ENCODE measurements around the gene PABPC1L2B. TPM values are rescaled to one million over a fixed set of nuclear protein-coding genes. Genes with fewer than 3 reads are reported as not detected.
"Not testable (repeated sequence)": the region's sequence is repeated elsewhere in the genome, so short reads cannot be mapped to it uniquely, and the experiment has no call there.

The PABPC1L2B gene
- total RNA-seq, 2 experiments from 2014 or later: not detected

DNA sequence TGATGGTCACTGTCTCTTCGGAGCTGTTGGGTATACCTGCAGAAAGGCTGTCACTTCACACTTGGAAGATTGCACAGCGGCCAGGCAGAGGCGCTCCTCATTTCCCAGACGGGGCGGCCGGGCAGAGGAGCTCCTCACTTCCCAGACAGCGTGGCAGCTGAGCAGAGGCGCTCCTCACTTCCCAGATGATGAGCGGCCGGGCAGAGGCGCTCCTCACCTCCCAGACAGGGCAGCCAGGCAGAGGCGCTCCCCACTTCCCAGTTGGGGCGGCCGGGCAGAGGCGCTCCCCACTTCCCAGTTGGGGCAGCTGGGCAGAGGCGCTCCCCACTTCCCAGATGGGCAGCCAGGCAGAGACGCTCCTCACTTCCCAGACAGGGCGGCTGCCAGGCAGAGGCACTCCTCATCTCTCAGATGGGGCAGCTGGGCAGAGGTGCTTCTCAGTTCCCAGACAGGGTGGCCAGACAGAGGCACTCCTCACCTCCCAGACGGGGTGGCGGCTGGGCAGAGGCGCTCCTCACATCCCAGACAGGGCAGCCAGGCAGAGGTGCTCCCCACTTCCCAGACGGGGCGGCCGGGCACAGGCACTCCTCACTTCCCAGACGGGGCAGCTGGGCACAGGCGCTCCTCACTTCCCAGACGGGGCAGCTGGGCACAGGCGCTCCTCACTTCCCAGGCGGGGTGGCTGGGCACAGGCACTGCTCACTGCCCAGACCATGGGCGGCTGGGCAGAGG lies 18.8 kb downstream of the PABPC1L2B start:
- H4K20me1 ChIP-seq (ENCODE audit: insufficient read depth, low read length): no peaks in the 10 kb centered on the region
- no peak overlapping the region for H2AFZ ChIP-seq (ENCODE audit: low read length)
- ChIA-PET POLR2A (no interaction called here), CTCF (ENCODE audit: unreplicated experiment) (no interaction called here)
- no peaks in the 10 kb centered on the region for H3K4me1 ChIP-seq (ENCODE audit: insufficient read depth, low read length, poor library complexity, severe bottlenecking)
- no peaks in the 10 kb centered on the region for H3K9me2 ChIP-seq (ENCODE audit: insufficient read depth, low read length)
- DNase-seq (ENCODE audit: low spot score): no peak
- no peak overlapping the region for H3K4me3 ChIP-seq (ENCODE audit: low read depth, low read length, poor library complexity, severe bottlenecking)
- H3K36me3 ChIP-seq (ENCODE audit: insufficient read depth, low read length): no peaks in the 10 kb centered on the region
- no peaks in the 10 kb centered on the region for H3K9me3 ChIP-seq (ENCODE audit: low read length)
- no peak overlapping the region for H3K27ac ChIP-seq (ENCODE audit: low read depth, low read length, poor library complexity, severe bottlenecking)
- intact Hi-C loops (cut with micrococcal nuclease; ENCODE audit: unreplicated experiment): no loop called here
- BruUV-seq (replicated peaks): no TSS peak
- H3K79me2 ChIP-seq (ENCODE audit: insufficient read depth, low read depth, low read length): no peaks in the 10 kb centered on the region
- H3K4me2 ChIP-seq (ENCODE audit: low read length): no peak overlapping the region
- TF ChIP-seq, protein P1, sequence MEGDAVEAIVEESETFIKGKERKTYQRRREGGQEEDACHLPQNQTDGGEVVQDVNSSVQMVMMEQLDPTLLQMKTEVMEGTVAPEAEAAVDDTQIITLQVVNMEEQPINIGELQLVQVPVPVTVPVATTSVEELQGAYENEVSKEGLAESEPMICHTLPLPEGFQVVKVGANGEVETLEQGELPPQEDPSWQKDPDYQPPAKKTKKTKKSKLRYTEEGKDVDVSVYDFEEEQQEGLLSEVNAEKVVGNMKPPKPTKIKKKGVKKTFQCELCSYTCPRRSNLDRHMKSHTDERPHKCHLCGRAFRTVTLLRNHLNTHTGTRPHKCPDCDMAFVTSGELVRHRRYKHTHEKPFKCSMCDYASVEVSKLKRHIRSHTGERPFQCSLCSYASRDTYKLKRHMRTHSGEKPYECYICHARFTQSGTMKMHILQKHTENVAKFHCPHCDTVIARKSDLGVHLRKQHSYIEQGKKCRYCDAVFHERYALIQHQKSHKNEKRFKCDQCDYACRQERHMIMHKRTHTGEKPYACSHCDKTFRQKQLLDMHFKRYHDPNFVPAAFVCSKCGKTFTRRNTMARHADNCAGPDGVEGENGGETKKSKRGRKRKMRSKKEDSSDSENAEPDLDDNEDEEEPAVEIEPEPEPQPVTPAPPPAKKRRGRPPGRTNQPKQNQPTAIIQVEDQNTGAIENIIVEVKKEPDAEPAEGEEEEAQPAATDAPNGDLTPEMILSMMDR (conservative IDR thresholded peaks at IDR 0.05; ENCODE audit: low read length): no peak
- TF ChIP-seq EZH2phosphoT487 (IDR thresholded peaks at IDR 0.05; ENCODE audit: borderline replicate concordance, low read depth, low read length): no peak

DNA sequence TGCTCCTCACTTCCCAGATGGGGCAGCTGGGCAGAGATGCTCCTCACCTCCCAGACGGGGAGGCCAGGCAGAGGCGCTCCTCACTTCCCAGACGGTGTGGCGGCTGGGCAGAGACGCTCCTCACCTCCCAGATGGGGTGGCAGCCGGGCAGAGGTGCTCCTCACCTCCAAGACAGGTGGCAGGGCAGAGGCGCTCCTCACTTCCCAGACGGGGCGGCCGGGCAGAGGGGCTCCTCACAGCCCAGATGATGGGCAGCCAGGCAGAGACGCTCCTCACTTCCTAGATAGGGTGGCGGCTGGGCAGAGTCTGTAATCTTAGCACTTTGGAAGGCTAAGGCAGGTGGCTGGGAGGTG lies 19.3 kb downstream of the PABPC1L2B start:
- CTCF ChIA-PET (ENCODE audit: unreplicated experiment): not testable (repeated sequence)

GRCh38 chrX:73028876-73029275 lies 26.1 kb downstream of the PABPC1L2B start:
- ChIA-PET CTCF (ENCODE audit: unreplicated experiment) (no interaction called here), POLR2A (no interaction called here)
- Histone ChIP-seq H3K4me2 (ENCODE audit: low read length) (no peak overlapping the region), H3K4me3 (ENCODE audit: low read depth, low read length, poor library complexity, severe bottlenecking) (no peak overlapping the region), H3K9me3 (ENCODE audit: low read length) (no peaks in the 10 kb centered on the region), H3K79me2 (ENCODE audit: insufficient read depth, low read depth, low read length) (no peaks in the 10 kb centered on the region), H3K27ac (ENCODE audit: low read depth, low read length, poor library complexity, severe bottlenecking) (no peak overlapping the region), H3K36me3 (ENCODE audit: insufficient read depth, low read length) (no peaks in the 10 kb centered on the region), H3K9me2 (ENCODE audit: insufficient read depth, low read length) (no peaks in the 10 kb centered on the region), H2AFZ (ENCODE audit: low read length) (no peak overlapping the region), H3K4me1 (ENCODE audit: insufficient read depth, low read length, poor library complexity, severe bottlenecking) (no peaks in the 10 kb centered on the region), H4K20me1 (ENCODE audit: insufficient read depth, low read length) (no peaks in the 10 kb centered on the region)
- DNase-seq (ENCODE audit: low spot score): no peak
- TF ChIP-seq, protein P1 (conservative IDR thresholded peaks at IDR 0.05; ENCODE audit: low read length): no peak
- TF ChIP-seq EZH2phosphoT487 (IDR thresholded peaks at IDR 0.05; ENCODE audit: borderline replicate concordance, low read depth, low read length): no peak
- no TSS peak for BruUV-seq (replicated peaks)
- intact Hi-C loops (cut with micrococcal nuclease; ENCODE audit: unreplicated experiment): no loop called here

More for the DNA sequence above, 19.3 kb downstream of the PABPC1L2B start:
- H3K4me3 ChIP-seq (ENCODE audit: low read depth, low read length, poor library complexity, severe bottlenecking); H2AFZ ChIP-seq (ENCODE audit: low read length); H3K9me3 ChIP-seq (ENCODE audit: low read length); DNase-seq (ENCODE audit: low spot score); H3K79me2 ChIP-seq (ENCODE audit: insufficient read depth, low read depth, low read length); intact Hi-C loops (cut with micrococcal nuclease; ENCODE audit: unreplicated experiment); H3K4me1 ChIP-seq (ENCODE audit: insufficient read depth, low read length, poor library complexity, severe bottlenecking); BruUV-seq (replicated peaks); H3K36me3 ChIP-seq (ENCODE audit: insufficient read depth, low read length); H3K27ac ChIP-seq (ENCODE audit: low read depth, low read length, poor library complexity, severe bottlenecking); POLR2A ChIA-PET; H4K20me1 ChIP-seq (ENCODE audit: insufficient read depth, low read length); H3K4me2 ChIP-seq (ENCODE audit: low read length); H3K9me2 ChIP-seq (ENCODE audit: insufficient read depth, low read length): not testable (repeated sequence)

Other genes starting within 250 kb of the PABPC1L2B start
- not detected in 2 replicates for gene DMRTC1B, start 226.0 kb upstream of the PABPC1L2B start, total RNA-seq (2014; rRNA removed; shearing (Covaris generic))
- not detected in 2 replicates for gene DMRTC1B, start 226.0 kb upstream of the PABPC1L2B start, total RNA-seq (2022)
- gene FAM236B, start 220.3 kb upstream of the PABPC1L2B start, total RNA-seq (2014; rRNA removed; shearing (Covaris generic)): not detected in 2 replicates
- not detected in 2 replicates for gene FAM236B, start 220.3 kb upstream of the PABPC1L2B start, total RNA-seq (2022)
- gene FAM236D, start 194.7 kb upstream of the PABPC1L2B start, total RNA-seq (2014; rRNA removed; shearing (Covaris generic)): not detected in 2 replicates
- not detected in 2 replicates for gene FAM236D, start 194.7 kb upstream of the PABPC1L2B start, total RNA-seq (2022)
- gene FAM236C, start 90.3 kb upstream of the PABPC1L2B start, total RNA-seq (2014; rRNA removed; shearing (Covaris generic)): not detected in 2 replicates
- gene FAM236C, start 90.3 kb upstream of the PABPC1L2B start, total RNA-seq (2022): not detected in 2 replicates
- not detected in 2 replicates for gene FAM236A, start 64.7 kb upstream of the PABPC1L2B start, total RNA-seq (2014; rRNA removed; shearing (Covaris generic))
- gene FAM236A, start 64.7 kb upstream of the PABPC1L2B start, total RNA-seq (2022): not detected in 2 replicates
- gene DMRTC1, start 59.1 kb upstream of the PABPC1L2B start, total RNA-seq (2014; rRNA removed; shearing (Covaris generic)): not detected in 2 replicates
- gene DMRTC1, start 59.1 kb upstream of the PABPC1L2B start, total RNA-seq (2022): not detected in 2 replicates
- gene PABPC1L2A, start 76.6 kb downstream of the PABPC1L2B start, total RNA-seq (2014; rRNA removed; shearing (Covaris generic)): not detected in 2 replicates
- gene PABPC1L2A, start 76.6 kb downstream of the PABPC1L2B start, total RNA-seq (2022): not detected in 2 replicates
- gene NAP1L2, start 211.9 kb downstream of the PABPC1L2B start, total RNA-seq (2014; rRNA removed; shearing (Covaris generic)): not detected in 2 replicates
- not detected in 2 replicates for gene NAP1L2, start 211.9 kb downstream of the PABPC1L2B start, total RNA-seq (2022)

Measured in OCI-LY7 (cell line).